ENCODE data around the gene KRTAP10-6.

DNA sequence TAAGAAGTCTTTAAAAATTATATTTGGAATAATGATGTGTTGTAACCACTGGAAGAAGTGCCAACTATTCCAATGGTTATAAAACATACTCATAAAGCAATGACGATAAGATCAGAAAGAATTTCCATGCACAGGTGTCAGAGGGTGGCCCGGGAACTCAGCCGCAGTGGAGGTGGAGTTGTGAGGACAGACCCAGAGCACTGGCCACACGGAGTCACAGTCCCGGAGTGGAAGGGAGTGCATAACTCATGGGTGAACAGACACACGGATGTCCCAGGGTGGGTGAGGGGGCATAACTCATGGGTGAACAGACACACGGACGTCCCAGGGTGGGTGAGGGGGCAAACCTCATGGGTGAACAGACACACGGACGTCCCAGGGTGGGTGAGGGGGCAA is 16.3 kb downstream of the KRTAP10-6 start:
- TF ChIP-seq, protein P1, sequence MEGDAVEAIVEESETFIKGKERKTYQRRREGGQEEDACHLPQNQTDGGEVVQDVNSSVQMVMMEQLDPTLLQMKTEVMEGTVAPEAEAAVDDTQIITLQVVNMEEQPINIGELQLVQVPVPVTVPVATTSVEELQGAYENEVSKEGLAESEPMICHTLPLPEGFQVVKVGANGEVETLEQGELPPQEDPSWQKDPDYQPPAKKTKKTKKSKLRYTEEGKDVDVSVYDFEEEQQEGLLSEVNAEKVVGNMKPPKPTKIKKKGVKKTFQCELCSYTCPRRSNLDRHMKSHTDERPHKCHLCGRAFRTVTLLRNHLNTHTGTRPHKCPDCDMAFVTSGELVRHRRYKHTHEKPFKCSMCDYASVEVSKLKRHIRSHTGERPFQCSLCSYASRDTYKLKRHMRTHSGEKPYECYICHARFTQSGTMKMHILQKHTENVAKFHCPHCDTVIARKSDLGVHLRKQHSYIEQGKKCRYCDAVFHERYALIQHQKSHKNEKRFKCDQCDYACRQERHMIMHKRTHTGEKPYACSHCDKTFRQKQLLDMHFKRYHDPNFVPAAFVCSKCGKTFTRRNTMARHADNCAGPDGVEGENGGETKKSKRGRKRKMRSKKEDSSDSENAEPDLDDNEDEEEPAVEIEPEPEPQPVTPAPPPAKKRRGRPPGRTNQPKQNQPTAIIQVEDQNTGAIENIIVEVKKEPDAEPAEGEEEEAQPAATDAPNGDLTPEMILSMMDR (IDR thresholded peaks at IDR 0.05 in 8 of 11, conservative IDR thresholded peaks at IDR 0.05 in 3 of 11): no peak
- no peak for TF ChIP-seq POLR2AphosphoS5 (IDR thresholded peaks at IDR 0.05)
- no peak for TF ChIP-seq POLR2A (IDR thresholded peaks at IDR 0.05)
